GM21360 (cell line): ENCODE results near the gene FBP1.
"Not testable (repeated sequence)": the region's sequence is repeated elsewhere in the genome, so short reads cannot be mapped to it uniquely, and the experiment has no call there.

Source experiments
- ATAC-seq: cut with Tn5 transposase; IDR thresholded peaks from one replicate; pipeline ENCODE4 v1.9.1; 2021; ENCODE audit warnings: mild to moderate bottlenecking, moderate library complexity; ENCODE audit not compliant: unreplicated experiment

The FBP1 gene

DNA sequence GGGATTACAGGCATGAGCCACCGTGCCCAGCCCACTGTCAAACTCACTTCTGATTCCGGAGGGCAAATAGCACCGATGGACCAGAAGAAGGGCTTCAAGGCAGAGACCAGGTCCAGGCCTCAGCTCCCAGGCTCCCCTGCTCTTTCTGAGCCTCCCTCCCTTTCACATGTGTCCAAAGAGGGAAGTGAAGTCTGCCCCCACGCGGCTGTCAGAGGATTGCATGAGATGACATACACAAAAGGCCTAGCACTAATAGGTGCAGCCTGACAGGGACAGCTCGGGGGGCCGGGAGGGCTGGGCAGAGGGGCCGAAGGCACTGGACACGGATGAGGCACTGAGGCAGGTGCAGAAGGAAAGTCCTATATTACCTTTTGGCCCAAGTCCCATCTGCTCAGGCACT is 16.1 kb downstream of the FBP1 start:
- no peak for ATAC-seq

DNA sequence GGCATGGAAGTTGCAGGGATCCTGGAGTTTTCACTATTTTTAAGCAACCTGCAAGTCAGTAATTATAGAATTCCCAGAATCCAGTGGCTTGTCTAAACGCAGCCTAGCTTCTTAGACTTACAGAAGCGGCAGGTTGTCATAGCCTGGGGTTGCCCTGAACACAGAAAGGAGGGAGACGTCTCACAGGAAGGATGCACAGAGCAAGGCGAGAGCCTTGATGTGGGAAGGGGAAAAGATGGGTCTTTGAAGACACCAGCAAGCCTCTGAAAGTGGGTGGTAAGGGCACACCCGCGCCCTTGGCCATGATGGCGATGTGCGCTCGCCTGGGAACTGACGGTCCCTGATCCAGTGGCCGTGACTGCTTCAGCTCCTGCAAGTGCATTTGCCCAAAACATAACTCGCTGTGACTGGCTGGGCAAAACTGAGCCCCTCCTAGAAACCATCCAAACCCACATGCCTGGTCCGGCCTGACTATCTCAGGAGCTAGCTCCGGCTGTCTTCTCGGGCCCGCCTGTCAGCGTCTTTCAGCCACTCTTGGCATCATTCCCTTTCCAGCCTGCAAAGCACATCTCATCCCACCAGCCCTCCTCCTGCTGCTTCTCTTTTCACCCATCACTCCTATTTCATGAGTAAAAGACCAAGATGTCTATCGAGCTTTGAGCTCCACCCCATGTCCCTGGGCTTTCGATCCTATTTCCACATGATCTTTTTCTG is 17.1 kb downstream of the FBP1 start:
- ATAC-seq: no peak

DNA sequence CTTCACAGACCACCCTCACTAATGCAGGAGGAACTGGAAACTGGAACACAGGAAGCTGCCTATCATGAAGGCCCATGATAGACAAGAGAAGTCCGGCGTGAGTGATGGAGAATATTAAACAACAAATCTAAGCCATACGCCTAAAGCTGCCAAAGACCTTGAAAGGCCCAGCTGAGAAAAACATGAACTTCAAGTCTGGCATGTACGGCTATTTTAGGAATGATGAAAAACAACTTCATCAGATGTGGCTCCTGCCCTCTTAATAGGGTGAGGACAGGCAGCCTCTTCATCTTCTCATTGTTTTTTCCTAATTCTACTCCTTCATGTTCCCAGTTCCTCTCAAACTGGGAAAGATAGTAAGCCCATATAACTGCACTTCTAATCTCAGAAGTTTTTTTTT is 20.3 kb downstream of the FBP1 start:
- no peak for ATAC-seq

DNA sequence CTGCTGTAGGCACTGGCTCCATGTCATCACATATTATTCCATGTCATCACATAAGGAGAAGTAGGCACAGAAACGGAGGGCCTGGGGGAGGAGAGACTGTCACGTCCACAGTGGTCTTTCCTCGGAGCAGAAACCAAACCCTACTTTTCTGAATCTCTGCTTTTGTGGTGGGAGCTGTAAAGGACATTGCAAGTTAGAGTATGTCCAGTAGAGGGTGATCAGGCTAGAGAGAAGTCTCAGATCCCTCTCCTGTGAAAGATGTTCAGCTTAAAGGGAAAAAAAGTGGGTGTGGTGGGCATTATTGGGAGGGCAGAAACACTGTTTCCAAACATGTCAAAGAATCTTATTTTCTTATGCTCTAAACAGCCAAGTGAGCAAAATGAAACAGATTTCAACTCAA is 26.3 kb downstream of the FBP1 start:
- ATAC-seq: no peak

DNA sequence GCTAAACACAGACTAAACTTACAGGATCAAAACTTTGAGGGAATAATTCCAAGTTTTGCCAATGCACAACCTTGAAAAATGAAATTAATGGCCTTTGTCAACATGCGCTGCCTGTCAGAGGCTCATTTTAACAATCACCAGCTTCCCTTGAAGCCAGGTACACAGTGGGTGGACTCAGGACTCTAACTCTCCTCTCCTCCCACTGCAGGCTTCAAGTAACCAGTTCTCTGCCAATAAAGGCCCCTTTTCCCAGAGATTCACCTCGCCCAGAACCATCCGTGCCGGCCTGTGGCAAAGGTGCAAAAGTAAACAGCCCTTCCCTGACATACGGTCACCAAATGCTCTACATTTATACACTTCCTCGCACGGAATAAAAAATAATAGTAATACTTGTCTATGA is 27.2 kb downstream of the FBP1 start:
- no peak for ATAC-seq

DNA sequence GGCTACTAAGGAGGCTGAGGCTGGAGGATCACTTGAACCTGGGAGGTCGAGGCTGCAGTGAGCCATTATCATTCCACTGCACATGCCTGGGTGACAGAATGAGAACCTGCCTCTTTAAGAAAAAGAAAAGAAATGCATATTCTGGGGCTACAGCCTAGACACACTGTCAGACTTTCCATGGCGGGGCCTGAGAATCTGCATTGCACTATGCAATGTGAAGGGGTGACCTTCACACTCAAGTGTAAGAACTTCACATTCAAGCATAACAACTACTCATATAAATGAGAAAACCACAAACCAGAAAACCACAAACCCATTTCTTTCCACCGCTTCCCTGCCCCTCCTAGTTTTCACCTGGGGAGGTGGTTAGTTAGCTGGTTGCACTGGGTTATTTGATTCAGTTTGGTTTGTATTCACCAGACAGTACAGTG is 27.7 kb downstream of the FBP1 start:
- ATAC-seq: no peak

DNA sequence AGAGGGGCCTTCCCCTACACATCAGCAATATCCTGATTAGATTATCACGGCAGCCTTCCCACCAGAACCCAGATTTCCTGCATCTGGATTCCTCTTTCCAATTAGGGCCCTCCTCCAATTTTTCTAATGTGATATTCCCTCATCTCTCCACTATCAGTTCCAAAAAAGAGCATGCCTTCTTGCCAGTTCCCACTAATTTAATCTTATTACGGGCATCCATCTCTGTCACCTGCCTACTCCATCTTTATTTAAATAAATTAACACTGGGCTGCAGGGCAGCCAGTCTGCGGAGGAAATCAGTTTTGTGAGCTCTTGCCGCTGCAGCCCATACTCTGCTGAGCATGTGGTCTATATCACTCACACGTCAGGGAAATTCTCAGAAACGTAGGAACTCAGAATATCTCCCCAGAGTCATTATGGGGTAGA is 29.1 kb downstream of the FBP1 start:
- ATAC-seq: no peak

DNA sequence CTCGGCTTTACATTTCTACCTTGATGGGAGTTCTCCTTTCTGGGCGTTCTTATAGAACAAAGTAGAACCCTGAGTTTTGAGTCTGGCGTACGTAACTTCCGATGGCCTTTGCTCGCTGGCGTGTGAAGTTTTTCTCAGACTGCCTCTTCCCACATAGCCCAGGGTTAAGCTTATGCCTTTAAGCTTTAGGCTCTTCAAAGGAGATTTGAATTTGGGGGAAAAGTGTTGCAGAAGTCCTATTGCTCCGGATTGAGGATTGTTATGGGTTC is 32.0 kb downstream of the FBP1 start:
- no peak for ATAC-seq

DNA sequence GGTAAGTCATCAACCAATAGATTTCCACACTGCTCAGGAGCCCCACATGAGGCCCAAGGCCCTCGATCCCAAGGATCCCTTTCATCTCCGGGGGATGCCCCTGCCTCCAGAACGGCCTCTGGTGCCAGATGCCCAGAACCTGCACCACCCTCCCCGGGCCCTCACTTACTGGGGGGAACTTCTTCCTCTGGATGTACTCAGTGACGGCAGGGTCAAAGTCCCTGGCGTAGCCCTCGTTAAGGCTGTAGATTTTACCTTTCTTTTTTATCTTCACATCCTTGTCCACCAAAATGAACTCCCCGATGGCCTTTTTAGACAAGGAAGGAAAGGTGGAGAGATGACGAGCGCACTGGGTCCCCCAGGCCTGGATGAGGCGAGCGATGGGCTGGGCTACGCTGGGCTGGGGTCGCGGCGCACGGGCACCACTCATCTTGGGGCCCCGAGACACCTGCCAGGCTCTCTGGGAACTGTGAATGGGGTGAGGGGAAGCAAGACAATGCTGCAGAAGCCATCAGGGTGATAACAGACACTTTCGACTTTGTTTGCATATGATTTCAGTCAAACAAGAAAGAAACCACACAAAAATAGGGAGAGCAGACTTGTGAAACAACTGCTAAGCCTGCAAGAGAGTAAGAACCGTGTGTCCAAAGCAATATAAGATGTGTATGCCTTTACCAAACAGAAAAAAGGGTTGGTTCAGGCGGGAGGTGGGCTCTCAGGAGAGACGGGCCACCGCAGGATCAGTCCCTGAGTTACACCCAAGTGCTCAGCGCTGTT is 32.5 kb downstream of the FBP1 start:
- ATAC-seq: no peak

DNA sequence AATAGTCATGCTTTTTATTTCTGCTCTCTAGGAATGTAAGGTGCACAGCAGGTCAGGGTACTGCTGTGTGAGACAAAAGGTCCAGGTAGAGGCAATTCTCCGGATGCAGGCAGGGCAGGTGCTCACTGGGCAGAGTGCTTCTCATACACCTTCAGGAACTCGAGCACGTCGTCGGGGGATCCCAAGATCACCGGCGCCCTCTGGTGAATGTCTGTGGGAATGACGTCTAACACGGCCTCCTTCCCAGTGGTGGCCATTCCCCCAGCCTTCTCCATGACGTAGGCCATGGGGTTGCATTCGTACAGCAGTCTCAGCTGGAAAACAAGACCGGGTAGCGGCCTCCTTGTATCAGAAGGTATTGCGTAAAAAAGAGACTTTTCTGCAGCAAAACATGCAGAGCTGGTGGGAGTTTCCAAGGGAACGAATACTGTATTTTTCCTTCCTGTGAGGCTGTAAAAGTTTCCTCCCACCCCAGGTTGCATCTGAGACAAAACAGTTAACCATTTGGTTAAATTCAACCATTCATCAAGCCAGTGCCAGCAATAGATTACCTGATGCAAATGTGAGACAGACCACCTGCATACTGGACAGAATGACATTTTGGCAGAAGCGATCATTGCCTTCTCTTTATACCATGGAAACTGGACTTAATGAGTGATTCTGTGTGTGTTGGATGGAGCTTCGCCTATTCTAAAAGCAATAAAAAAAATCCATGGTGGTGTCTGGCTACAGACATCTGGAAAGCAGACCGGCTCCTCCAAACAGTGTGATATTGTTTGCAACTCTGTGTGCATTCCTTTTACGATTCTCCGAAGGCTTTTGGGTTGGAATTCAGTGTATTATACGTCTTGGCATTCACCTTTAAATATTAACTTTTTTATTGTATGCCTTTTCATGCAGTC is 35.8 kb downstream of the FBP1 start:
- no peak for ATAC-seq

DNA sequence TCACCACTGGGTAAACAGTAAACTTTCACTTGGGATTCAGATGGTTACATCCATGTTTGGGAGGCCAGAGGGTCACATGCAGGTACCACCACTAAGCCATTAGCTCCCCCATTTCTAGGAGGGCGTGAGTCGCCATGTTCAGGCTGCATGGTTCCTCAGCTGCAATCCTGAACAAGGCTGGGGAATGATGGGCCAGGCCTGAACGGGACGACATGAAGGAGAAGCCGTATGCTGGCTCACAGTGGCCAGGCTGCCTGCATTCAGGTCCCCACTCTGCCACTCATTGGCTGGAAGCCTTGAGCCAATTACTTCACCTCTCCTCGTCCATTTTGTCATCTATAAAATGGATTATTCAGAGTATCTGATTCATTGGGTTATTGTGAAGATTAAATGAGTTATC is 36.7 kb downstream of the FBP1 start:
- ATAC-seq: no peak

DNA sequence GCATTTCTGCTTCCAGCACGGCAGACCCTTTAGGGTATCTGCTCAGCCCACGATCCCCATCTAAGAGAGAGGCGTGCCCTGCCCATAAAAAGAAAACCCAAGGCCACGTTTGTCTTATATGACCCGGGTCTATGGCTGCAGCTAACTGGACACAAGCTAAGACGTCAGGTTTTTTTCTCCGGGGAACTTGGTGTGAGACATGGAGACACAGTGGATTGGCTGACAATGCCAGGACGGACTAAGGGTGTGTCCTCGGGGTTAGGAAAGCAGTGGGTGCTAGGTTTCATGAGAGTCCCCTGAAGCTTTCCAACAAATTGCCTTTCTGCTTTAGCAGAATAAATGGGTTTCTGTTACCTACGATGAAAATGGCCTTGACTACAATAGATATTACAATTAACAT is 38.6 kb downstream of the FBP1 start:
- no peak for ATAC-seq

DNA sequence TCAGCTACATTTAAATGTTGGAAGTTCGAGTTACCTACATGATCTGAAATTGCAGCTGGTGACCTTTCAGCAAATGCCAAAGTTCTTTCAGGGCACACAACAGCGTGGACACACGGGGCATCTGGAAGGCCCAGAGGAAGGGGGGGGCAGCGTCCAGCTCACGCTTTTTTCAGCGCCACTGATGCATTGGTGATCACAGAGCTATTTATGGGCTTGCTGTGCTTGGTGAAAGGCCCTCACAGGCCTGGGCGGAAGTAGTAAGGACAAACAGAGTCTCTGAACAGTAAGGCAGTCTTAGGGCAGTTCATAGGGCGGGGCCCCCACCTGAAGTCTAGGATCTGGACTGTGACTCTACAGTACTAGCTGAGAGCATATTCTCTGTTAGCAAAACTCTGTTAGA is 39.1 kb downstream of the FBP1 start:
- ATAC-seq: no peak

DNA sequence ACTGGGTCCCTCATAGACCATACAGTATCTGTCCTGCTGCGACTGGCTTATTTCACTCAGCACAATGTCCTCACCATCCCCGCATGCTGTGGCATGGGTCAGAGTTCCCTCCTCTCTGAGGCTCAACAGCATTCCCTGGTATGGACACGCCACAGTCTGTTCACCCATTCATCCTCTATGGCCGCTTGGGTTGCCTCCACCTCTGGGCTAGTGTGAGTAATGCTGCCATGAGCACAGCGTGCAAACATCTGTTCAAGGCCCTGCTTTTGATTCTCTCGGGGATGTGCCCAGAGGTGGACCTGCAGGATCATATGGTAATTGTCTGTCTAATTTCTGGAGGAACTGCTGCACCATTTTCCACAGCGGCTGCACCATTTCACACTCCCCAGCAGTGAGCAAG is 40.2 kb downstream of the FBP1 start:
- ATAC-seq: no peak

DNA sequence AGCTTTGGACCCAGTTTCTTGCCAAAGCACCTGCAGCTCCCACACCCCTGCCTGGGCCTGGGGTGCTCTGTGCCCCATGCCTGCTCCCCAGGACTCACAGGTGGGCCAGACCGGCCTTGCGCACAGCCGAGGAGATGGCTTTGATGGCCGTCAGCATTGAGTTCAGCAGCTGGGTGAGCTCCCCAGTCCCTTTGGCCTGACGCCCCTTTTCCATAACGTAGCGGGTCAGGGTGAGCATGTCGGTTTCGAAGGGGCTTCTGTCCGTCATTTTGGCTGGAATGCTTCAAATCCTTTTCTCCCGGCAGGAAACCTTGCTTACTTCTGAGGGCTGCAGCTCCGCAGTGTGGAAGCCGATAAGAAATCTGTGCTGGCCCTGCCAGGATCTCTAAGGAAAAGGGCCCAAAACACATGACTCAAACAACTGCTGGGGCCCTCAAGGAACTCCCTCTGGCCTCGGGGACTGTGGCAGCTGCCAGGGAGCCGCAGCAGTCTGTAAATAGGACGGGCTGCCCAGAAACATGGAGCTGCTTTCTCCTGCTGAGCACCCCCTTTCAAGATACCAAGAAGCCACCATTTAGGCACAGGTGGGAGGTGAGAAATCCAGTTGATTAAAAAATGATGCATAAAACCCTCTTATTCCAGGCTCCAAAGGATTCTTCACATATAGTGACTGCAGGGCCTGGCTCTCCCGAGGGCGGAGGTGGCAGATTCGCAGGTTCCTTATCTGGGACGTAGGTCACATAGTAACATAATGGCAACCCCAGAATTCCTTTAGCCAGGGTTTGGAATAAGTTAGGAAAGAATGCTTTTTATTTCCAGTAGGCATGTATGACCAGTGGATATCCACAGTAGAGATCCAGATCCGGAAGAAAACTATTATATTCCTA is 45.6 kb downstream of the FBP1 start, which contains the start of gene FBP2:
TSS of gene FBP2 (minus strand) at position 366 of the 887 bp plus-strand sequence. CDS start at position 268, 98 bp downstream.
- no peak for ATAC-seq

DNA sequence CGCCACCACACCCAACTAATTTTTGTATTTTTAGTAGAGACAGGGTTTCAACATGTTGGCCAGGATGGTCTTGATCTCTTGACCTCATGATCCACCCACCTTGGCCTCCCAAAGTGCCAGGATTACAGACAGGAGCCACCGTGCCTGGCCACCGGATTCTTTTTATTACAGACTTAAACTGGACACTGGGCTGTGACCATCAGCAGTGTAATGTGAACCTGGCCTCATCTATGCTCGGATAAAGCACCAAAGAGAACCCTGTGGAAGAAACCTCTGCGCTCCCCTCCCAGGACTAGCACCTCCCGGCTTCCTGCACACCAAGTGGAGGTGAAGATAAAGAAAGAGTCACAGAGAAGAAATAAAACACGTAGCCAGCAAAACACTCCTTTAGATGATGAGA is 46.6 kb downstream of the FBP1 start:
- not testable (repeated sequence) for ATAC-seq

DNA sequence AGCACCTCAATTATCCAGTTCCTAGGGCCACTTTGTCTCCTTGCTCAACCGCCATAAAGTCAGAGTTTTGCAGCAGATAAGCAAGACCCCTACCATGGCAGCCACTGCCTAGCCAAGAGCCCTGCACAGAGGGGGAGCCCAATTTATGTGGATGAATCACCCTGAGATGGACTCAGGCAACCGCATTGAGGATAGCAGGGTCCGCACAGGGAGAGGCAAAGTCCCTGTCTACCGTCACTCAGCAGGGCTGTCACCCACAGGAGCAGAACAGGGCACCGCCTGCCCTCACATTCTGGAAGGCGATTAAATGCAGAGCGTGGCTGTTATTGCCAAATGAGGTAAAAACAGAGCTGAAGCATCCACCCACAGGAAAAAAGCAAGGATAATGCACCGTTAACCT is 47.4 kb downstream of the FBP1 start:
- no peak for ATAC-seq

DNA sequence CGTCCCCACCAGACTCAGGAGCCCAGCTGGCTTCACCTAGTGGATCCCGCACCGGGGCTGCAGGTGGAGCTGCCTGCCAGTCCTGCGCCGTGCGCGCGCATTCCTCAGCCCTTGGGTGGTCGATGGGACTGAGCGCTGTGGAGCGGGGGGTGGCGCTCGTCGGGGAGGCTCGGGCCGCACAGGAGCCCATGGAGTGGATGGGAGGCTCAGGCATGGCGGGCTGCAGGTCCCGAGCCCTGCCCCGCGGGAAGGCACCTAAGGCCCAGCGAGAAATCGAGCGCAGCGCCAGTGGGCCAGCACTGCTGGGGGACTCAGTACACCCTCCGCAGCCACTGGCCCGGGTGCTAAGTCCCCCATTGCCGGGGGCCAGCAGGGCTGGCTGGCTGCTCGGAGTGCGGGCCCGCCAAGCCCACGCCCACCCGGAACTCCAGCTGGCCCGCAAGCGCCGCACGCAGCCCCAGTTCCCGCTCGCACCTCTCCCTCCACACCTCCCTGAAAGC is 48.2 kb downstream of the FBP1 start:
- not testable (repeated sequence) for ATAC-seq

DNA sequence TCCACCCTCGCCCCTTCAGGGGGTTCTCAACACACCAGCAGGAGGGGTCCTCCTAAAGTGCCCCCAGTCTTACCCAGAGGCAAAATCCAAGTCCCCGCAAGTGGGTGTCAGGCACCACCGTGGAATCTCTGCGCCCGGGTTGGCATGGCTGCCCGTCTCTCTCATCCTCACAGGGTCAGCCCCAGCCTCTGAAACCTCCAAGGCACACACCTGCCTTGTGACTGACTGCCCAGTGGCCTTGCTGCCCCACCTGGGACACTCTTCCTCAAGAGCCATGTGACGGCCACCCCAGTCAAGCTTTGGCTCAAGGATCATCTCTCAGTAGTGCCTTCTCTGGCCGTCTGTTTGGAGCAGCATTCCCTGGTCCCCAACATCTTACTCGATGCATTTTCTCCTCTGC is 50.6 kb downstream of the FBP1 start:
- ATAC-seq: no peak

DNA sequence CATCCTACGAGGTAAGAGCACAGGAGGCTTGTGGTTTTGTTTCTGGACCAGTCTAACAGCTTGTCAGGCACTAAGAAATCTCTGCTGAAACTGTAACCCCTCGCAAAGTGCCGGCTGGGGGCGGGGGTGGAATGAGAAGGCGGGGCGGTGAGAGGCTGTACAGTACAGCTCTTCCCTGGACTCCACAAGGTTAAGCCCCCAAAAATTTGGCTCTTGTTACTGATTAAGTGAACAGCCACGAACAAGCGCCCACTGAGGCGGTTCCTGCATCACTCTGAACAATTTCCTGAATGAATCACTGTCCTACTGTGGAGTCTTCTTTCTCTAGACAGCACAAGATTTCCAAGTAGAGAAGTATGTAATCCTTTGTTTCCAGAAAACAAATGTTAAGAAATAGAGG is 52.5 kb downstream of the FBP1 start:
- ATAC-seq: no peak
